UCSD-AML1 (cell line): ENCODE measurements around the gene IQGAP2.
"Not testable (repeated sequence)": the region's sequence is repeated elsewhere in the genome, so short reads cannot be mapped to it uniquely, and the experiment has no call there.

ENCODE experiments used
- DNase-seq: peaks from one replicate; lab custom pipeline; 2025; ENCODE audit not compliant: unreplicated experiment; lab: John Stamatoyannopoulos, UW

The IQGAP2 gene

DNA sequence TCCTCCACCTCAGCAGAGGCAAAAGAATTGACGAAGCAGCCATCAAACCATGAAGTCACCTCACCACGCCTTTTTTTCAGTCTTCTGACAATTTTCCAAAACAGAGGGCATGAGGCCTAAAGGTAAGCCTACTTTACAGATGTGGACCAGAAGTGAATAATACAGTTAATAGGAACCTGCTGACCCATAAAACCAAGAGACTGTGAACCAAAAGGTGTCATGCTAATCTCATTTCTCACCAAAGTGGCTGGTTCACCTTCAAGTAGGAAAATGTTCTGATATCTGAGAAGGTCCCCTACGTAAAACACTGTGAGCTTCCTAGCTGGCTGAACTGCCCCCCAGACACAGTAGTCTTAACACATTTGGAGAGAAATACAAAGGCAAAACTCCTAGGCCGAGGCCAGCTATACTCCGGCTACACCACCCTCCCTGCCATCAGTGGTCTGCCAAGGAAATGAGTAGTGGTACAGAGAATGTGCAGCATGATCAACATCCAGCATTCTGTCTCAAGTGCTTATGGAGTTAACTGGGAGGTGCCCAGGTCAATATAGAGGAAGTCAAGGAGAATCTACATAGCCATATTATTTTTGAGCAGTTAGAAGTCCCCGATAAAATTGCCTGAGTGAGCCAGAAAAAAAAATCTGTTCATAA, 239.4 kb downstream of the IQGAP2 start:
- no peak for DNase-seq

DNA sequence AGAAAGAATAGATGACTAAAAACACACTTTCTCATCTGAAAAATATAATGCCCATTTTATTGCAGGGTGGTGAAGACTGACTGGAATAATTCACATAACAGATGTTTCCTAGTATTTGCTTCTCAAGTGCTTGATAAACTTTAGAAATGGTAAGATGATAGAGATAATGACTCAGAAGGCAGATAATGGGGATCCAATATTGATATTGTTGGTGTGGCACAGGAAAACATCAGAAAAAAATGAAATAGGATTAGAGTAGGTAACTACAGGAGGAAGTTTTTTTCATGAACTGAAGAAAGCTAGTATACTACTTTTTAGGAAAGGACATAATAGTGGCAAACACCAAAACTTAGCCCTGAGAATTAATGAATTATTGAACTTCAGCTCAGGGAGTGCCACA, 240.3 kb downstream of the IQGAP2 start:
- no peak for DNase-seq

DNA sequence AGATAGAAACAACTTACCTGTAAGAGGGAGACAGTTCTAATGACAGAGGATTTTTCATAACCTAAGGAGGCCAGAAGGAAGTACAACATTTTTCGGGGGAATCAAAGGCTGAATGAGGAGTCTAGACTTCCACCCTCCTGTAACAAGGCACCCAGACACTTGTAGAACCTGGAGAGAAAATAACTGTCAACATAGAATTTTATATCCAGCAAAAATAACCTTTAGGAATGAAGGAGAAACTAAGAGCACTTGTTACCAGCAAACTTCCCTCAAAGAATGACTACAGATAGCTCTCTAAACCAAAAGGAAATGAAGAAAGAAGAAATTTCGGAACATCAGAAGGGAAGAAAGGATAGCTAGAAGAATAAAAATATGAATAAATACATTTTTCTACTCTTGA, 246.1 kb downstream of the IQGAP2 start:
- no peak for DNase-seq

DNA sequence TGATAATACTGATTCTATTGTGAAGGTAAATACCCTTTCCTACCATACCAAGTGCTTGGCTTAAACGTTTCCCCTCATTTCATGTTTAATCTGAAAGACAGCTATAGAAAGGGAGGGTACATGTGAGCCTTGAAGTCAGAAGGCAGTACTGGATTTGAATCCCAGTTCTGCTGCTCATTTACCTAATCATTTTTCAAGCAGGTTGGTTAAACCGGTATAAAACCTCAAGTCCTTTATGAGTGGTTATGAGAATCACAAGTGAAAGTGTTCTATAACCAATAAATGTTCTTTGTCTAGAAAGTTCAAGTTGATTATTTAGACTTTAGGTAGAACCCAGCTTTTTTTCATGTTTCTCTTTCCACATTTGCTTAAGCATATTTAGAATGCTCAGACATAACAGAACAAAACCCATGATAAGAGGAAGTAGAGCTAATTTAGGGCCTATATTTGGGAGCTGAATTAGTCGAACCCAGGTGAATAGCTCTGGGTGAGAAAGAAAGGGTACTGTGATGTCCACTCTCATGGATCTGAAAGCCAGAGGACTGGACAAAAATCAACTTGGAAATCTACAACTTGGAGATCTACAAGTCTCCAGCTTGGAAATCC, 249.8 kb downstream of the IQGAP2 start:
- DNase-seq = no peak

DNA sequence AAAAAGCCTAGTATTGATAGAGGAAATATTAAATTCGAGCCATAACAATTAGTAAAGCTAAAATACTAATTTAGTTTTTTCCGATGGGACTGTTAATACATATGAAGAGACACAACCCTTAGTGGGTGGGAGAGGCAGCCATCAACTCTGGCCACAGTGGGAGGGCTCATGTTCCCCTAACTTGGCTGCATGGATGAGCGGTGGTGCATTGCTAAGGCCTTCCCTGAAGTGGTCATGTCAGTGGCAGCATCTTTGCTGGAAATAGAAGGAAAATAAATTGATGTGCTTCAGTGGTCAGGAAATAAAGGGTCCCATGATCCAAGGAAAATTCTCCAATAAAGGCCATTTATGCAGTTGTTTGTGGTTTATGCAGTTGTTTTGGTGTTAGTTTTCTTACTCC, 254.0 kb downstream of the IQGAP2 start:
- DNase-seq = no peak

DNA sequence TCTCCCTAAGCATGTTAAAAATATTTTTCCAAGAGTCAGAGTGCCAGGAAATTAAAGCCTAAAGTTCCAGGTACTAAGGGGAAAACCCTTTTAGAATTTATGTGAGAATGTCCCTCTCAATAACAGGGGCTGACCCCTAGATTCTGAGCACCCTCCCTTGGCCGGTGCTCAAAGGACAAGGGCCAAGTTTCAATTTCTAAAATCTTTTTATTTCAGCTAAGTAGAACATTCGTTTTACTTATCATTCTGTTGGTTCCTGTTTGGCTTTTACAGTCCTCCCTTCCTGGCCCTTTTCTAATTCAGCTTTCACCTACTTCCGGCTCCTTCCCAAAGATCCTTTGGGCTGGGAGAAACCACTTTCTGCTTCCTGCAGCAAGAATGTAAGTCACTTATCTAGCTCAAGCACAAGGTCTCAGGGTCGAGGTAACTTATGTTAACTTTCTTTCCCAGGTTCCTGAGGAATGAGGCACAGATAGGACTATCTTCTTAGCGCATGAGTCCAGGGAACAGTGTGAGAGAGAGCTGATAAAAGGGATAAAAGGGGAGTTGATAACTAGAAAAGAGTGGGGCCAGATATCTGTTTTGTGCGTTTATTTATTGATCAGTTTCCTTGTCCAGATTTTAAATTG, 254.7 kb downstream of the IQGAP2 start:
- no peak for DNase-seq

DNA sequence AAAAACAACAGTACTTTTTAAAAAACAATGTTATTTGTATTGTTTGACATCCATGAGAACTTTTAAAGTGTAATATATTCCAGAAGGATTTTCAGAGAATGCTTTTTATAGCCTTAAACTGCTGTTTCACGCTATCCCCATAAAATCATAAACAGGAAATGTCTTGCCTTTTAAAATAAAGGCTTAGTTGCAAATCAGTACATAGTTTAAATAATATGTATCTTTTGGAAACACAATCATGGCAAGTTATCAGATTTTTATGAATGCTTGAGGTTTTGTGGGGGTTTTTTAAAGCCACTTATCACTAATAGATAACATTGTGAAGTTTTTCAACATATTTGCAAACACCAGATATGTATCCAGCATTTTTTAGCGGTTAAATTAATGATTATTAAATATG, 257.3 kb downstream of the IQGAP2 start:
- no peak for DNase-seq

DNA sequence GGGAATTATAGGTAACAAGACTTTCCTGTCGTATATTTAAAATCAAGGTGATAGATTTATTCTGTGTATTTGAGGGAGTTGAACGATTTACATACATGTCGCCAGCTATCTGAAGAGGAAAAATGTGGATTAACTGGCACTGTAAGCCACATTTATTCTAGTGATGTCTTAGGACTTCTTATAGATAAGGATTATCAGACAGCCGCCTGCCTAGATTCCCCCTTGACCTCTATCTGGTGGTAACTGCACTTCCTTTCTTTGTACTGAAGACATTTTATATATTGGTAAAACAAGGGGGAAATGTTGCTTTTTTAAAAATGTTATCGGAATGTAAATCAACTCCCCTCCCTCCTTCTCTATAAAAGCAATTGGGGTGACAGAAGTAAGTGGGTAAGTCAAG, 259.4 kb downstream of the IQGAP2 start:
- no peak for DNase-seq

DNA sequence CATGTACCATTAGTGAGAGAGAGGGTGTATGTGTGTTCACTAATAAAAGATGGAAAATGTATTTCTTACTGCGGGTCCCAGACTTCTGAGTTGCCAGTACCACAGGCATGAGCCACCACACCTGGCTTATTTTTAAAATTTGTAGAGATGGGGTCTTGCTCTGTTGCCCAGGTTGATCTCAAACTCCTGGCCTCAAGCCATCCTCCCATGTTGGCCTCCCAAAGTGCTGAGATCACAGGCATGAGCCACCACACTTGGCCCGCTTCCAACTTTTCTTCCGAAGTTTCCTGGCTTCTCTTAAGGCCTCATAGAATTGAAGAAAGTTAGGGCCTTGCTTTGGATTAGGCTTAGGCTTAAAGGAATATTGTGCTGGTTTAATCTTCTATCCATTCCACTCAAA, 260.5 kb downstream of the IQGAP2 start:
- DNase-seq = no peak

DNA sequence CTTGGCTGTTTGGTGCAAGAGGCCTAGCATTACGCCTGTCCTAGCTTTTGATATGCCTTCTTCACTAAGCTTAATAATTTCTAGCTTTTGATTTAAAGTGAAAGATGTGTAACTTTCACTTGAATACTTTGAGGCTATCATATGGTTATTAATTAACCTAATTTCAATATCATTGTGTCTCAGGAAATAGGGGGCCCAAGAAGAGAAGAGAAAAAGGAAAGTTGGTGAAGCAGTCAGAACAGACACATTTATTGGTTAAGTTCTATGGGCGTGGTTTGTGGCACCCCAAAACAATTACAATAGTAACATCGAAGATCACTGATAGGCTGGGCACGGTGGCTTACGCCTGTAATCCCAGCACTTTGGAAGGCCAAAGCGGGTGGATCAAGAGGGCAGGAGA, 261.0 kb downstream of the IQGAP2 start:
- no peak for DNase-seq

DNA sequence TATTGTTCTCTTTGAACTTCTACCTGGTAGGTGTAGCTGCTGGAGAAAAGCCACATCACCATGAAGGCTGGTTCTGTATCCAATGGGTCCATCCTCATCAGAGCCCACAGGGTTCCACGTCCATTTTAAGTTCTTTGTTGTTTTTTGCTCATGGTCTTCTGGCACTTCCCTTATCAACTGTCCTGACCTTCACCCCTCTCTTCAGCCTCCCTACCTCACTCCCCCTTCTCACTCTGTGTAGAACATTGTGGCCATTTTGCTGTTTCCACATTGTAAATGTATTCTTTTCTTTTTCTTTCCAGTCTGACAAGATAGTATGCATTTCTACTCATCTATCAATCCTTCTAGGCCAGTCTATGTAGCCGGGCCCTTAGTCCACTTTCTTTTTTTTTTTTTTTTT, 264.4 kb downstream of the IQGAP2 start:
- DNase-seq = no peak

DNA sequence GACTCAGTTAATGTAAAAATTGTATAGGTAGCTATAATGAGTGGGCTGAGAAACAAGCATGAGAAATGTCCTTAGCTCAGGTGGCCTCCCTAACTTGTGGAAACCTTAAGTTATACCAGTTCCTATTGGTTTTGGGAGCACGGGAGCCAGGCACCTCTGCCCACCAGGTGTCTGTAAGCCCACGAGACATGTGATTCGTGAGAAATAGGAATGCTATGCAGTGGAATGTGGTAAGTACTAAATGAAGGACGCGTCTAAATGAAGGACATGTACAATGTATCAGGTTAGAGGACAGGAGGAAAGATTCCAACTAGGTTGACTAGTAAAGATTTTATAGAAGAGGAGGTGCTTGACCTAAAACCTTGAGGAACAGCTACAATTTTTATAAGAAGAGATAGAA, 266.2 kb downstream of the IQGAP2 start:
- DNase-seq = no peak

DNA sequence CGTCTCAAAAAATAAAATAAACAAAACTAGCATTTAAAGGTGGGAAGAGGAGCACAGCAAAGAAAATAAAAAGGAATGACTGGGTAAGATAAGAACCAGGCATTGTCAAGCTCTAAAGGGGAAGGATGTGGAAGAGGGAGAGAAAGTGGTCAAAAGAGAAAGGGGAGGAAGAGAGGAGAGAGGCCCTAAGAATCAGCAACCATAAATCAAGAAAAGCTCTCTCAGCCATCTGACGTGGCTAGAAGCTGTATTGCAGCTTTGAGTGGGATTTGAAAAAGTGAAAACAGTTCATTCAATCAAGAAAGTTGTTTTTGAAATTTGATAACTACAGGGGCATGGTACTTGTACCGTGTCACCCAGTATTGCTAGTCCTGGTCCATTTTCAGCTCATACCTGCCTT, 267.4 kb downstream of the IQGAP2 start:
- no peak for DNase-seq

DNA sequence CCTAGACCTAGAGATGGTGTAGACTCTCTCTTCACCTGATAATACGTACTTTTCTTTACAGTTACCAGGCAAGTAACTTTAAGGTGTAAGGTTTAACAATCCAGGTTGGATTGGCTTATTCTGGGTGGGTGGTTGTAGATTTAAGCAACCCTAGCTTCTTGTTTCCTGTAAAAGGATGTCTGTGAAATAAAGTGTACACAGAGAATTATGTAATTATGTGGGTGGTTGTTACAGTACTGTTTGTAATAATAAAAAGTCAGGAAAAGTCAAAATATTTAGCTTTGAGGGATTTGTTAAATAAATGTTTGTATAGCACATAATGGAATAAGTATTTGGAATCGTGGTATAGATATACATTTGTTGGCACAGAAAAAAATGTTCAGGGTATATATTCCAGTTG, 269.2 kb downstream of the IQGAP2 start:
- DNase-seq = no peak

DNA sequence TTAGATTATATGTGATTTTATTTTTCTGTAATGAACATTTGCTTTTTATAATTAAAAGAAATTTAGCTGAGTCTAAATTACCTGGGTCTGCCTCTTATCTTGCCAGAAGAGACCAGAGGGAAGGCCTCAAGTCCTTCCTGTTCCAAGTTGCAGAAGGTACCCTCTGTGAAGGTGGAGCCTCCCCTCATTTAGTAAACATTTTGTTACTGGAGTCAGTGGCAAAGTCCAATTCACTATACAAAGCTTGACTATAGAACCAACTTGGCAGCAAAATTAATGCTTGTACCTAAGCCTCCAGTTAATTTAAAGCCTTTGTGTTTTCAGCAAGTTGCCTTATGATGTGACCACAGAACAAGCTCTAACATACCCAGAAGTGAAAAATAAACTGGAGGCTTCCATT, 270.0 kb downstream of the IQGAP2 start:
- DNase-seq = no peak

DNA sequence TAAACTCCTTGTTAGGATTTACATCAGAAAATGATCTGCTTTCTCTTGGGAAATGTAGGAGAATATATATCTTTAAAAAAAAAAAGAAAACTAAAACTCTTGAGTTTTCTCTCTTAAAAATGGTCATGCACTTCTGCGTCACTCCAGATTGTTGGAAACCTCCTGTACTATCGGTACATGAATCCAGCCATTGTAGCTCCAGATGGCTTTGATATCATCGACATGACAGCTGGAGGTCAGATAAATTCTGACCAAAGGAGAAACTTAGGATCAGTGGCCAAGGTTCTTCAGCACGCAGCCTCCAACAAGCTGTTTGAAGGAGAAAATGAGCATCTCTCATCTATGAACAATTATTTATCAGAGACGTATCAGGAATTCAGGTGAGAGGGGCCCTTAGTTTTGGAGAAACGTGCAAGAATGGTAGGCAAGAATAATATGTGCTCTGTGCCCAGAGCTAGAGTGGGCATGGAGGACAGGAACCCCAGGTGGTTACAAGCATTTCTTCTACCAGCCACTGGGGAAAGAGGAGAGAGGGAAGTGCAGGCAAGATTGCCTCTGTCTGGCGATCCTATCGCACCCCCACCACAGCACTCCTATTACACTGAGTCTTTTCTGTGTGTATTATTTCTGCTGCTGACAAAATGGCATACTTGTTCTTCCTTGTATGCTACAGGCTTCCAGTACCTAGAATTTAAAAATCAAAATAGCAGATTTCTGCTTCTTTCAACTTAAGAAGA, 271.4 kb downstream of the IQGAP2 start:
- no peak for DNase-seq

DNA sequence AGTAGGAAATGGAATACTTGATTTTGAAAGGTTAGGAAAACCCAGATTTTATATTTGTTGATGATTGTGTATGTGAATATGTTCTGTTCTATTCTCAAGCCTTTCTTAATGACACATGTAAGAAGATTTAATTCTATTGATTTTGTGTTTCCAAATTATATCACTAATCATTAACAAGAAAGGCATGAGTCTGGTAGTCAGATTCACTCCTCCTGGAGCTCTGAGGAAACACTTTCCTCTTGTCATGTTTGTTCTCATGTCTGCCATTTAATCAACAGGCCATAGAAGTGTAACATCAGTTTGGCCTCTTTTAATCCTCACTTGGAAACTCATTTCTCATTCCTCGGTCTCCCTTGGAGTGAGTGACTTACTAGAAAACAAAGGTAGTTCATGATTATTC, 272.3 kb downstream of the IQGAP2 start:
- DNase-seq = no peak

DNA sequence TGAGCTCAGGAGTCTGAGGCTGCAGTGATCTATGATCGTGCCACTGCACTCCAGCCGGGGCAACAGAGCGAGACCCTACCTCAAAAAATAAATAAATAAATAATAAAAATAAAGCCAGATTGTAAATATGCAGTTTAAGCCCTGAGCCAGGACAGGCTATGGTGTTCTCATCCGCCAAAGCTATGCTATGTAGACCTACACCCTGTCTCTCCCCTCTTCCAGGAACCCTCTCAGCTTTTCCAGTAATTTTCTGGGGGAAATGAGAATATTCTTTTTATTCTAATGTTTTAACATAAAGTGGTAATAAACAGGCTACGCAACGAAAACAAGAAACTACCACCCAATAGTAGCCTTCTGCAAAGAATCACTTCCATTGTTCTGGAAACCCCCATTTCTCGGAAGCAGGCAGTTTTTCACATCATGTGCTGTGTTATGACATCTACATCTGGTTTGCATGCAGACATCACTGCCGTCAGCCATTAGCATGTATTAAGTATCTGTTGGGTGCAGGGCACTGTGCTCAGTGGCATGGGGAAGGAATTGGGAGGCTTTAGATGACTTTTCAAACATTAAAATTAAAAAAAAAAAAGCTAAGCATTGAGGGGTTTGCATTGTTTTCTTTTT, 274.9 kb downstream of the IQGAP2 start:
- no peak for DNase-seq

DNA sequence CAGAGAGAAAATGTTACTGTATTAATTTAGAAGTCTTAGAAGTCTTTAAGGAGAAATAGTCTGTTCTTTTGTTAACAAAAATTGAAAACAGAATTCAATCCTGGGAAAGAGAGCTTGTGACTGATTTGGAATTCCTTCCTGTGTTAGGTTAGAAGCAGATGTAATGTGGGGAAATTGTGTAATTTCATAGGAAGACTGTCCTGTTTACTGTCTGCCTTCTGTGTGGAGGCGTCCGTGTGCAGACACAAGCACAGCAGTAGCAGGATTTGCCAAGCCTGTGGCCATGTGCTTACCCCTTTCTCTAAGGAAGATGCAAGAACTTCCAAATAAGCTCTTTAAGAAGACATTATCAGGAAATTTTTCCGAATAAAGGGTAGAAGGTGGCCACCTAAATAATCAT, 276.1 kb downstream of the IQGAP2 start:
- no peak for DNase-seq

DNA sequence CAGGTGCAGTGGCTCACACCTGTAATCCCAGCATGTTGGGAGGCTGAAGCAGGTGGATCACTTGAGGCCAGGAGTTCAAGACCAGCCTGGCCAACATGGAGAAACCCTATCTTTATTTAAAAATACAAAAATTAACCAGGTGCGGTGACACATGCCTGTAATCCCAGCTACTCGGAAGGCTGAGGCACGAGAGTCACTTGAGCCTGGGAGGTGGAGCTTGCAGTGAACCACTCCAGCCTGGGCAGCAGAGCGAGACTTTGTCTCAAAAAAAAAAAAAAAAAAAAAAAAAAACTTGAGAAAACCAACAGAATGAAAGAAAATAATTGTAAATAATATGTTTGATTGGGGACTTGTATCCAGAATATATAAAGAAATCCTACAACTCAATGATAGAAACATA, 277.7 kb downstream of the IQGAP2 start:
- DNase-seq = not testable (repeated sequence)

DNA sequence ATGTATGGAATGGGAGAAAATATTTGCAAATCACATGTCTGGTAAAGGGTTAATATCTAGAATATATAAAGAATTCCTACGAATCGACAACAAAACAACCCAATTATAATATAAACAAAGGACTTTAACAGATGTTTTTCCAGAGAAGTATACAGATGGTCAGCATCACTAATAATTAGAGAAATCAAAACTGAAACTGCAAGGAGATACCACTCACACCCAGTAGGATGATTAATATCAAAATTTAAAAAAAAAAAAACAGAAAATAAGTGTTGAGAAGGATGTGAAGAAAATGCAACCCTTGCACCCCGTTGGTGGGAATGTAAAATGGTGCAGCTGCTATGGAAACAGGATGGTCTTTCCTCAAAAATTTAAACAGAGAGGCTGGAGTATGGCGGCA, 278.2 kb downstream of the IQGAP2 start:
- no peak for DNase-seq

DNA sequence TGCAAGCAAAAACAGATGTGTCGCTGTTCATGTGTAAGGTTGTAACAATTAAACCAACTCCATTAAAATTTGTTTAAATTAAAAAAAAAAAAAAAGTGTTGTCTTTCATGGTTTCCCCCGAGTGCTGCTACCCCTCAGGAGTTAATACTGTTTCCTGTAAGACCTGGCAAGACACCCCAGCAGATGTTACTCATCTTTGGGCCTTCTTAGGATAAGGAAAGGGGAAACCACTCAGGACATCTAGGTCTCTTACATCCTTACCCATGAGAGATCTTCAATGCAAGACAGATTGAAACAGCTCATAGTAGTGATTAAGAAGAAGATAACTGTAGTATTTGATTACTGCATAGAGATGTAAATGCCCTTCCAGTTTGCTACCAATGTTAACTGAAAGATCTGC, 279.3 kb downstream of the IQGAP2 start:
- no peak for DNase-seq
